GM18907 (cell line): Measurements from ENCODE around the gene AGMO.

Source experiments
- ATAC-seq: cut with Tn5 transposase; IDR thresholded peaks from one replicate; pipeline ENCODE4 v1.9.1; 2021; ENCODE audit warnings: mild to moderate bottlenecking, moderate library complexity; ENCODE audit not compliant: unreplicated experiment

The AGMO gene

DNA sequence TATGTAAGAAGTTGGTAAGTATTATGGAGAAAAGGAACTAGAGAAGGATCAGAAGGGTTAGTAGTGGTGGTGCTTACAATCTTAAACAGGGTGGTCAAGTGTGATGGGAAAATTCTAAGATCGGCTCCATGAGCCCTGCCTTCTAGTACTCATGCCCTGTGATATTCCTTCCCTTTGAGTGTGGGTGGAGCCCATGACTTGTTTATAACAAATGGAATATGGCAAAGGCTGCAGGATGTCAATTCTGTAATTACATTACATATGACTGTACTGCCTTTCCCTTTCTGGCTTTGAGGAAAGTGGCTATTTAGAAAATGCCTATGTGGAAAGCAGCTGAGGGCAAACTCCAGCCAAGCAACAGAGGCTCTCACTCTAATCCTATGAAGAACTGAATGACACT, 309.6 kb downstream of the AGMO start:
- no peak for ATAC-seq

DNA sequence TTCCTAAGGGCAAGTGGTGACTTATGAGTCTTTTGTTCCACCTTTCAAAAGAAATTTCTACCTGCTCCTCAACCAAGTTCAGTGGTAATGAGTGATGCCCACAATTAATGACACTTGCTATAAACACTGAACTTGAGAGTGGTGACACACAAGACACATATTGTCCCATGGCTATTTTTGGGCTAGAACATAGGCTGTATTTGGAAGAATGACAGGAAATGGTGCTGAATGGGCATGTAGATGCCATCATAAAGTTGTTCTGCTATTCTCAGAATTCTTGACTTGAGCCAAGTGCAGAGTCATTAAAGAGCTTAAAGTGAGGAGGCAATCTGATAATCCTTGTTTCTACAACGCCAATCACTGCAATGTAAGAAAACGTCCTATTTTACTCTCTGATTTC, 313.3 kb downstream of the AGMO start:
- no peak for ATAC-seq

DNA sequence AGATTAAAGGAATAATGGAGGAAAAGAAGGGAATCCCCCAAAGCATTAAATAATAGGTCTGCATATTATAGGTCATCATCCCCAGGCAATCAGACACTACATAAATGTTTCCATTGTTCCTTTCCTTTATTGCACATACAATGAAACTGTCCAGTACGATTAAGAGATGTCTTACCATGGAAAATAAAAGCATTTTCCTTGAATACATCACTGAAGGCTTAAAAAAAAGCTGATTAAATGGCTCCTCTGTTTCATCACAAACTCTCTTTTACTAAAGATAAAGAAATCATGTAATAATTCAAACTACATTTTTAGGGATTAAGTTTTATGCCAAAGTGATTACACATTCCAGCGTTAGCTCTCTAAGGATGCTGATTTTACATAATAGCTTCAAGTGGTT, 316.0 kb downstream of the AGMO start:
- no peak for ATAC-seq

DNA sequence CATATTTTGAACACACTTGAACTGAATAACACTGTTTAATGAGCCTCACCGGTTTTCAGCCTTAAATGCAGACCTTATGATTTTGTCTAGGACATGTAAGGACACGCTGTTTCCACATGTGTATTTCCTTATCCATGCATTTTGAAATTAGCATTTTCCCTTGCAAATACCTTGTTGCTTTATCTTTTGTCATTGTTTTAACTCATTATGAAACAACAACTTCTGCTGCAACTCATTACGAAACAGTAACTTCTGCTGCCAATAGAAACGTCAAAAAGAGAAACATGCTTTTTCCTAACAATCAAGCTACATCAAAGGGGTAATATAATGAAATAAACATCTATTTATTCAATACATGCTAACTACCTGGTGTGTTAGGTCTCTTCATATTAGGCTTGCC, 322.0 kb downstream of the AGMO start:
- no peak for ATAC-seq

DNA sequence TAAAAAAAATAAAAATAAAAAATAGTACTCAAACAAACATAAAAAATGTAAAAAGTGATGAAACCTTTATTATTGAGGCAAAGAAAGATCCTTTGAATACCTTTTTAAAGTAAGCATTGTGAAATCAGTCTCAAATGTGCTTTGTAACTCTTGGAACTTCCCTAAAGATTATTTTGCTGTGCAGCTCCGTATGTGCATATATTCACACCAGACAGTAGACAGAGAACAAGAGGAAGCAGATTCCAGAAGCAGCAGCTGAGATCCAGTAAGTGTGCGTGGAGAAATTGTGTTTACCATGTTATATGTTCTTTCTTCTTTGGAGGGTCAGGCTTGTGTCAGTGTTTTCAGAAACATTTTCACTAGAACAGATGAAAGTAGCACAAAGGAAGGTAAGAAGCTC, 324.9 kb downstream of the AGMO start:
- no peak for ATAC-seq

DNA sequence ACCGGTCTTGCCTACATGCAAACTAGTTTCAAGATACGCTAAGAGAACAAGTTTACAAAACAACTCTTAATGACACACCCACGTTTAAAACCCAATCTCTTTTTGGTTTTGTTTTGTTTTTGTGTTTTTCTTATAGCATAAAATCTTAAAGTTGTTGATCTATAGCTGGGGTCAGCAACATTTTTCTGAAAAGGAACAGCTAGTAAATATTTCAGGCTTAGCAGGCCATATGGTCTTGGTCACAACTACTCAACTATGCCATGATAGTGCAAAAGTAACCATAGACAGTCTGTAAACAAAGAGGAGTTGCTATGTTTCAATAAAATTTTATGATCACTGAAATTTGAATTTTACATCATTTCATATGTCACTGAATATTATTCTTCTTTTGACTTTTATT, 327.4 kb downstream of the AGMO start:
- no peak for ATAC-seq

DNA sequence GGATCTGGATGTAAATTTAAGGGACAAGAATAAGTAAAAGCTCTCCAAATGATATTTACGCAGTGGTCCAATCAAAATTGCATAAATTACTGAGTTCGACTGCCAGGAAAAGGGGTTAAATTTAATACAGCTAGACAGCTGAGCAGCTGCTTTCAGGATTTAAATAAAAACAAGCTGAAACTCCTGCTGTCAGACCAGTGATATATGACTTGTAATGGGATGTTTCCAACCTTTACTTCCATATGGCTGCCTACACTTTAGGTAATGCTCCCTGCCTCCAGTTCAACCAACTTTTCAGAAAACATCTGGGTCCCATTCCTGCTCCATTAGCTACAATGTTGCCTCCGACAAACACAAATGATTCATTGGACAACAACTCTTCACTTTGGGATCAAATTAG, 333.0 kb downstream of the AGMO start:
- ATAC-seq, result no peak

DNA sequence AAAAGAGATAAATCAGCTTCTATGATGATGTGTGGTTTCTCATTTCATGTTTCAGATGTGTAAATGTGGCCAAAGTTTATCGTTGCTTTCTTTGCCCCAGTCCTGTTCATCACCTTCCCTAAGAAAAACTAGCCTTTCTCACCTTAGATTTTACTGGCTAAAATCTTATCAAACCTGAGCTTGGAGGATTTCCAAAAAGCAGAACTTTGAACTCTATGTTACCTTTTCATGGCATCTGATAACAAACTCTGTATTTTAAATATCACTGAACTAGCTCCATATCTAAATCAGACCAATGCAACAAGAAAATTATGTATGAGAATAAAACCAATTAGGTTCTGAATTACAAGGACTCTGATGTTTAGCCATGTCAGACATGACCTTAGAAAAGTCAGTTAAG, 335.8 kb downstream of the AGMO start:
- no peak for ATAC-seq

DNA sequence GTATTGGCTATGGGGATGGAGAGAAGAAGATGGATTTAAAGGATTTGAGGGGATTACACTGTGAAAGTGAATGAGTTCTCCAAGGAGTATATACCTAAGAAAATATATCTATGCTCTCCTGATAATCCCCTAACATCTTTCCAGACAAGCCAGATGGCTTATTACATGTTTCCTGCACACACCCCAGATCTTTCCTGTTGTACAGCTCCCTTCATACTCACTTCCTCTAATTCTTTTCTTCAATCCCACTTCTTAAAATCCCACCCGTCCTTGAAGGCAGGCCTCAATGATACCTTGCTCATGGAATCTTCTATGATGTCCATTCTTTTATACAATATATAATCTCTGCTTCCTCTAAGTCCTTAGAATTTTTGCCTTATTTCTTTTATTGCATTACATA, 342.1 kb downstream of the AGMO start:
- ATAC-seq, result no peak

DNA sequence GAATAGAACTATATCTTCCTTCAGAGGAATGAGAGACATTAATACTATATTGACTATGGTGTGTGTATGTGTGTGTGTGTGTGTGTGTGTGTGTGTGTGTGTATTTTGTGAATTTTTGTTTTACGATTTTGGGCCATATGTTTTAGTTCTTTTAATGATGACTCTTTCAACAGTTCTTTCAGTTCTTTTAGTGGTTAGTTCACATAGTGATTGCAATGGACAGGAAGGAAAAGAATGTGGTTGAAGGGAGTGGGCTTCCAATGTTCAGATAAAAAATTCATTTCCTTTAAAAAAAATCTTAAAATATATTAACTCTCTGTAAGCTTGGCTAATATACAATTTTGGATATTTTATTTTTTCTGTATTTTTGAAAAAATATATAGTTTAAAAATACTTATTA, 343.6 kb downstream of the AGMO start:
- ATAC-seq, result no peak

DNA sequence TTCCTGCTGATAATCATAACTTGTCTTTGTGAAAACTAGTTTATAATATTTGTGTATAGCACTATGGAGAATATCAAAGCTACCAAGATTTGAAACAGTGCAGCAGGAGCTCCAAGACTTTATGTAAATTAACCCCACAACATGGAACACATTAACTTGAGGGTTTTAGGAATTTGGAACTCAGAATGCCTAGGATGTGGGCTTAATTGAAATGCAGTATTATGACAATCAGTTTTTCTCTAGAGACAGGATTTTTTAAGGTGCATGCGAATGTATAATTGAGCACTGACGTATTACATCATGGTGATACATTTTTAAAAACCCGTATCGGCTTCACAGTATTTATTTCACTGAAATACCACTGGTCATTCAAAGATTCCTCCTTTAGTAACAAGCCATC, 346.2 kb downstream of the AGMO start:
- no peak for ATAC-seq

DNA sequence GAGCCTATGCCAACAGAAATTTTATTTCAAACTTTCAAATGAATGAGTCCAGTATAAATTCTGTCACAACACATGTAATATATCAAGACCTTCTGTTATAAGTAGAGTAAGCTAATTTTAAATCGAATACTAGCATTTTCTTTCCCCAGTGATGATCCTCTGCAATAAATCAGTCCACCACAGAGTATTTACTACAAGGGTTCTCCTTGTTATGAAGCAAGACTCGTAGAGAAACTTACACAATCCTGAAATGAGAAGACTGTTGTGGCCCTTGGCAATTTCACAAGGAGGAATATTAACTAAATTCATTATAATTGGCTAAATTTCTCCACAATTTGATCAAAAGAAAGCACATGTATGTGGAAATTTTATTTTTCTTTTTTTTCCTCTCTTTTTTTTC, 346.8 kb downstream of the AGMO start:
- no peak for ATAC-seq

DNA sequence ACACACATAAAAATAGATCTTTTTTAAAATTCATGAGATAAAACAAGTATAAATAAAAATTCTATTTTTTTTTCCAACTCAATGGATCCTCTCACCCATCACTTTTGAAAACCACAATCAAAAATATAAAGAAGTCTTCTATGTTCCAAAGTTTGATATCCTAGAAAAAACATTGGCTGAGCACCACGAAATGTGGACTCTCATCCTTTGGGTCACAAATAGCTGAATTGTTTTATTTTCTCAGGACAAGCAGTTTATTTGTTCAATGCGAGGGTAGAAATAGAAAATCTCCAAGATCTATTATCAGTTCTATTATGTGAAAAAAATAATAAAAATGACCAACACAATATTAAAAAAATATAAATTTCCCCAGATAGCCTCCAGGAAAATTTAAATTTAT, 348.7 kb downstream of the AGMO start:
- ATAC-seq, result no peak

DNA sequence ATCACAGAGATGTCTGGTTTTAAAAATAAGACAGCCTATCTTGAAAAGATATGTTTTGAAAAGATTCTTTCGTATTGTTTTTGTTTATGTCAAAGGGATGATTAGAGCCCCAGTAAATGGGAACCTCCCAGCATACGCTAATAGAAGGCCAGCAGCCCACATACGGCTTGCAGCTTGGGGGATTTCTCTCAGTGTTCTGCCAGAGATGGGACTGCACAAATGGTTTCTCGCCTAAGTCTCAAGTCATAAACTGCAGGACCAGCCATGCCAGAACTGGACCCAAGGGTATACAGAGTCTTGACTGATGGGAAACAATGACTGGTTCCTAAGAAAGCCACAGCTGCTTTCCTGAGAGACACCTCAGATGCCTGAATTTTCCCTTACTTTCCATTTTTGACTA, 352.4 kb downstream of the AGMO start:
- no peak for ATAC-seq

DNA sequence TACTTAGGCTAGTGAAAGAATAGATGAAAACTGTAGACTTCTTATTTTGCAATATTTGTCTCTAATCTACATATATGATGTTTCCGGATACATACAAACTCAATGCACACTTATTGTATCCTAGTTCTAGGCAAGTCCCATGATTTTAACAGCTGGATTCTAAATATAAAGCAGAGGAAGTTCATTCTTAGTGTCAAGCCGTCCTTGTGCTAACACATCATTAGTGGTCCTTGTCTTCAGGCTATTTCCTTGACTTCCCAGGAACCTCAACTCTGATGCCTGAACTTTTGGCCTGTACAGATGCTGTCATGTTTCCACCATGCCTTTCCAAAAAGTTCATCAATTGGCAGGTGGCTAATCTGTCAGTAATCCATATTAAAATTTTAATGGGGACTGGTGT, 357.4 kb downstream of the AGMO start:
- ATAC-seq, result no peak

DNA sequence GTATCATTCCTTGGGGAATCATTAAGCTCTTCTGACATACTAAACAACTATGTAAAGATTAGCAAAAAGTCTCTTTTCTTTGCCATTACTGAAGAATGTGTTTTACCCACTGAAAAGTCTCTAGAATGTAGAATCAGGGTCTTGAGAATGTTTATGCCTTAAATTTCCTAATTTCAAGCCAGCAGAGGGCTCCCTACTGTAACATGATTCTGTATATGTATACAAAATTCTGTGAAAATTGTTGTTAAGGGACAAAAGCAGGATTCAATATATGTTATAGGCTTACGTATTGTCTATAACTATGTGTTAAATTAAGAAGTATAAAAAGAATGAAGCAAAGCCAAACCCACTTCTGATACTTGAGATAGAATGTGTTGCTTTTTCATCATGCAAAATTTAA, 362.3 kb downstream of the AGMO start:
- ATAC-seq, result no peak

DNA sequence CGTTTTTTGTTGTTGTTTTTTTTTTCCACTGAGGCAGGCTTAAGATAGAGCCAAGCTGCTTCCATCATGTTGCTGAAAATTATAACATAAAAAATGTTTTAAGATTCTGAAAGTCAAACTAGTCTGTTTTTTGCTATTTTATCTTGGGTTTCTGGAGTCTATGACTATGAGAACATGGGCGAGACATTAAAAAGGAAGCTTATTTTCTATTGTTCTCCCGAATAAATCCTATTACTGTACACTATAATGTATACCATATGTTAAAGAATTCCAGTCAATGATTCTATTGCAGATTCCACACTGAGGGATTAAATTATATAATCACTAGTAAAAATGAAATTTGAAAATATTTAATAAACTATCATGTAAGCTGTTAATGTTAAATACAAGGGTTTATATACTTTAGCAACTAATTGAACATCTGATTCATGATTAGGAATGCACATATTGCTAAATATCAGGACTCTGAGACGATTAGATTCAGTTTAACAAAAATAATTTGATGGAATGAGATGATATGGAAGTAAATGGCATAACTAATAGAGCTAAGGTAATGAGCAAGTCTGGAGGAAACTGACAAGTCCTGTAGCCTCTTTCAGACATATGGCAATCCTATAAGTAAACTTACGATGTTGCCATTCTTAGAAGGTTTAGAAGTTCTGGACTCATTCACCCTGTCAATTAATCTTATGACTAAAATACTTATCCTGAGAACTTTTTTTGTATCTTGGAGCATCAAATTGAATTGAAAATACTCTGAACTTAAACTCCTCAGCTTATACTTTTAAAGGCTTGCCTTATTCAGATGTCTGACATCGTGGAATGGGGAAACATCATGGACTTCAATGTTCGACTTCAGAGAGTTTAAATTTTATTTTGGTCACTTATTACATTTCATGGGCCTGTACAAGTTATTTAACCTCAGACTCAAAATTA, 364.5 kb downstream of the AGMO start:
- no peak for ATAC-seq

DNA sequence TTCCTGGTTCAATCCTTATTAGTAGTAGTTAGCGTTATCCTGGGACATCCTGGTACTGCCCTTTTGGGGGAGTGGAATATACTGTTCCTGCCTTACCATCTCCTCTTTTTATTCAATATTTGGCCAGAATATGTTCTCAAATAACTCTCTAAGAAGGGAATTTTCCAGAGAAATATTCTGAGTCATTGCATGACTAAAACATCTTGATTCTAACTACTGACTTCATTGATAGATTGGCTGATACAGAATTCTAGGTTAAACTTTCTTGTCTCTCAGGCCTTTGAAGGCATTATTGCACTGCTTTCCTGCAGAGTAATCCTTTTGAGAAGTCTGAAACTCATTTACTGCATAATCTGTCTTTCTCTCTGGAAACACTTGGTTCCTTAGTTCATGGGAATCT, 383.8 kb downstream of the AGMO start:
- ATAC-seq, result no peak

DNA sequence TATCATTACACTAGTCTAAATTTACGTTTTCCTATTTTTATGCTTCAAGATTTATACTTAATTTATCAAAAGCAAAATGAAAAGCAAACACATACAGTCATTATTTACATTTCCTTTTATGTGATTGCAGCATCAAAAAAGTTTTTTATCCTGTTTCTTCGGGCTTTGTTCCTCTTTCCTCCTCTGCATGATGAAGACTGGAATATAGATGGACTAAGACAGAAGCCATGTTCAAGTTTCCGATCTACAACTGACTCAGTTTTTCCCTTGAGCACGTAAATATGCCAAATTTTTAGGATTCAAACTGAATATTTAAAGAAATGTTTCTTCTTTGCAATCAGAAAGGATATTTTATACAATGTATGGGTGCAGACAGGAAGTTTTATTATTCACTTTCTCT, 385.7 kb downstream of the AGMO start:
- no peak for ATAC-seq

DNA sequence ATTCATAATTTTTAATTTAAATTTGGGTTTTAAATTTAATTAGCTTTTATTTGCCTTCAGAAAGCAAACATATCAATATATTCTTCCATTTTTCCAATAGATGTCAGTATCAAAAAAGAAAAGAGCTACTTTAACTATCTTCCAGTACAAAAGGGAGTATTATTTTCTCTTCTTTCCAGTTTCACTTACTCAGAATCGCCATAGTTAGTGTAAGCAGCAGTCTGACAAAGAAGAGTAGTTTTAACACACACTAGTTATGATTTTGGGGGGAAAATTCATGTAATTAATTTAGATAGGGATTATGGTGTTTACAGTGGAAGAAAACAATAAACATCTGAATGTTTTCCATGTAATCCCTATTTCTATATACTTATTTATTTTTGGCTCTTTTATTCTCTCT, 386.7 kb downstream of the AGMO start:
- ATAC-seq, result no peak

DNA sequence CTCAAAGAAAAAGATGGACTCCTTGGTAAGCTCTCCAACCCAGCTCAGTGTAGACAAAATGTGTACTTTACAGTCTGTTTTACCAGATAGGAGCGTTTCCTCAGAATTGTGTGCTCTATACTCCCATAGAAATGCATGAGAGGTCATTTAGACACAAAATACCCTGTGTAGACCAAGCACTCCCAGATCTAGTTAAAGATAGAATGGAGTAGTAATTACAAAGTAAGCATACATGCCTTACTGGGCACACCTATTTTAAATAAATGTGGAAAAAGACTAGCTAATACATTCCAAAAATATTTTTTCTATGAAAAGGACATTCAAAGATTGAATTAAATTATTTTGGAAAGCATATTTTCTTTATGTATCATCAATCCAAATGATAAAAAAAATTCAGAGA, 387.3 kb downstream of the AGMO start:
- ATAC-seq, result no peak

DNA sequence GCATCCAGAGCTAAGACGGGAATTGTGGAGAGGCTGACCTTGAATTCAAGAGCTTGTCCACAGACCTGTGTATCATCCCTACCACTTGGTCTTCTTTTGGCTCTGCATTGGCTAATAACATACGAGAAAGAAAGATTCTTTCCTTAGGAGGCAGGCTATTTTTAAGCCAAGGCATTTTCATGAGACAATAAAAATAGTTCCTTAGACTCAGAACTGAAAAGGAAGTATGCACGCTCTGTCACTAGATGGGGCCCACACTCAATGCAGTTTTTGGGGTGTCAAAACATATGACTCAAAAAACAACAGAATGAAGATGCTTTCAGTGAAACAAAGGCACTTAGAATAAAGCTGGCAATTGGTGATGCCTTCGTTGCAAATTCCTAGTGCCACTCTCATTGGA, 393.3 kb downstream of the AGMO start:
- no peak for ATAC-seq

DNA sequence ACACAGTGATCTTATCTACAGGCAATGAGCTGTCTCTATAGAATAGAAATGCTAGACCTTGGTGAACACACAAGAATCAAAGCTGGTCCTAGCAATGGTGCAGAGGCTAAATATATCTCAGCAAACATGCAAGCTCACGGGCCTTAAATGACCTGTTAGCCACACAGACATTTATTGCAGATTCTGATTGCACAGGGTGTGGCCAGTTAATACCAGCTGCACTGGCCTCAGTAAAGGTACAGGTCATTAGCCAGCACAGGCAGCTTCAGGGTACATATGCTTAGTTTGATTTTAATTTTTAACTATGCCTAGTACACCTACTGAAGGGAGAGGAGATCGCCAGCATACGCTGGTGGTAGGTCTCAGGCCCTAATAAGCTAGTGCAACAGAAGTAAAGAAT, 393.9 kb downstream of the AGMO start:
- no peak for ATAC-seq
